ENCODE results near the gene TRABD2B. TPM values are rescaled to one million over a fixed set of nuclear protein-coding genes. Genes with fewer than 3 reads are reported as not detected.

TRABD2B gene
- total RNA-seq, 2 experiments from 2014 or later, result not detected

GRCh38 chr1:47887475-47888293 lies 109.5 kb downstream of the TRABD2B start:
- Mint-ChIP-seq H3K4me1 (no peaks in the 10 kb centered on the region), H3K36me3 (ENCODE audit: low read depth) (no peaks in the 10 kb centered on the region), H3K27ac (no peak overlapping the region), H3K9me3 (no peaks in the 10 kb centered on the region), H3K27me3 (peaks cover 9% of the 10 kb centered on the region), H3K4me3 (no peak overlapping the region)
- ChIA-PET CTCF (no interaction called here), POLR2A (no interaction called here)
- no peak for DNase-seq

GRCh38 chr1:47887060-47887459 lies 110.1 kb downstream of the TRABD2B start:
- H3K9me3 Mint-ChIP-seq, result no peaks in the 10 kb centered on the region
- DNase-seq, result no peak
- H3K36me3 Mint-ChIP-seq (ENCODE audit: low read depth), result no peaks in the 10 kb centered on the region
- H3K27ac Mint-ChIP-seq, result no peak overlapping the region
- ChIA-PET POLR2A (no interaction called here), CTCF (no interaction called here)
- peaks cover 9% of the 10 kb centered on the region for H3K27me3 Mint-ChIP-seq
- H3K4me1 Mint-ChIP-seq, result no peaks in the 10 kb centered on the region
- H3K4me3 Mint-ChIP-seq, result no peak overlapping the region

GRCh38 chr1:47886141-47886540 lies 111.0 kb downstream of the TRABD2B start:
- no peak for DNase-seq
- Mint-ChIP-seq H3K27me3 (peaks cover 9% of the 10 kb centered on the region), H3K4me3 (no peak overlapping the region), H3K4me1 (no peaks in the 10 kb centered on the region), H3K9me3 (no peaks in the 10 kb centered on the region), H3K36me3 (ENCODE audit: low read depth) (no peaks in the 10 kb centered on the region), H3K27ac (no peak overlapping the region)
- POLR2A ChIA-PET, result no interaction called here
- CTCF ChIA-PET, result interaction anchor here (1.1 kb wide), 1 partner anchor 11 kb away, joined by 3 read pairs; no protein-coding TSS in a partner anchor

GRCh38 chr1:47885062-47885830 lies 111.9 kb downstream of the TRABD2B start:
- Mint-ChIP-seq H3K27ac (no peak overlapping the region), H3K9me3 (no peaks in the 10 kb centered on the region), H3K4me3 (no peak overlapping the region), H3K36me3 (ENCODE audit: low read depth) (no peaks in the 10 kb centered on the region), H3K27me3 (peaks cover 9% of the 10 kb centered on the region), H3K4me1 (no peaks in the 10 kb centered on the region)
- no peak for DNase-seq
- POLR2A ChIA-PET, result no interaction called here
- CTCF ChIA-PET, result interaction anchor here (1.1 kb wide), 1 partner anchor 12 kb away, joined by 3 read pairs; no protein-coding TSS in a partner anchor

GRCh38 chr1:47883963-47884362 lies 113.2 kb downstream of the TRABD2B start:
- ChIA-PET POLR2A (no interaction called here), CTCF (no interaction called here)
- Mint-ChIP-seq H3K27ac (no peak overlapping the region), H3K36me3 (ENCODE audit: low read depth) (no peaks in the 10 kb centered on the region), H3K9me3 (no peaks in the 10 kb centered on the region), H3K27me3 (peaks cover 9% of the 10 kb centered on the region), H3K4me1 (no peaks in the 10 kb centered on the region), H3K4me3 (no peak overlapping the region)
- DNase-seq, result no peak

- H3K27me3 Mint-ChIP-seq, result peaks cover 8% of the 10 kb centered on the region
- ChIA-PET POLR2A (no interaction called here), CTCF (no interaction called here)
- no peak overlapping the region for H3K27ac Mint-ChIP-seq
- H3K36me3 Mint-ChIP-seq (ENCODE audit: low read depth), result no peaks in the 10 kb centered on the region
- no peak overlapping the region for H3K4me3 Mint-ChIP-seq
- H3K9me3 Mint-ChIP-seq, result no peaks in the 10 kb centered on the region
- no peak for DNase-seq
- H3K4me1 Mint-ChIP-seq, result no peaks in the 10 kb centered on the region
Measured at GRCh38 chr1:47881505-47882442, 115.4 kb downstream of the TRABD2B start.

GRCh38 chr1:47876587-47876963 lies 120.6 kb downstream of the TRABD2B start:
- no peaks in the 10 kb centered on the region for H3K4me1 Mint-ChIP-seq
- no peaks in the 10 kb centered on the region for H3K9me3 Mint-ChIP-seq
- POLR2A ChIA-PET, result no interaction called here
- no peak overlapping the region for H3K27ac Mint-ChIP-seq
- no peak for DNase-seq
- no peak overlapping the region for H3K4me3 Mint-ChIP-seq
- peaks cover 2% of the 10 kb centered on the region for H3K27me3 Mint-ChIP-seq
- CTCF ChIA-PET, result no interaction called here
- H3K36me3 Mint-ChIP-seq (ENCODE audit: low read depth), result no peaks in the 10 kb centered on the region

- DNase-seq, result no peak
- peaks cover 2% of the 10 kb centered on the region for H3K27me3 Mint-ChIP-seq
- CTCF ChIA-PET, result no interaction called here
- no peaks in the 10 kb centered on the region for H3K9me3 Mint-ChIP-seq
- no peaks in the 10 kb centered on the region for H3K4me1 Mint-ChIP-seq
- POLR2A ChIA-PET, result no interaction called here
- H3K36me3 Mint-ChIP-seq (ENCODE audit: low read depth), result no peaks in the 10 kb centered on the region
- H3K4me3 Mint-ChIP-seq, result no peak overlapping the region
- H3K27ac Mint-ChIP-seq, result no peak overlapping the region
Measured at GRCh38 chr1:47875831-47876586, 121.2 kb downstream of the TRABD2B start.

- H3K27me3 Mint-ChIP-seq, result peaks cover 2% of the 10 kb centered on the region
- no peak overlapping the region for H3K27ac Mint-ChIP-seq
- H3K36me3 Mint-ChIP-seq (ENCODE audit: low read depth), result no peaks in the 10 kb centered on the region
- no peaks in the 10 kb centered on the region for H3K9me3 Mint-ChIP-seq
- no peak for DNase-seq
- CTCF ChIA-PET, result no interaction called here
- POLR2A ChIA-PET, result no interaction called here
- H3K4me3 Mint-ChIP-seq, result no peak overlapping the region
- no peaks in the 10 kb centered on the region for H3K4me1 Mint-ChIP-seq
Measured at GRCh38 chr1:47875036-47875435, 122.1 kb downstream of the TRABD2B start.

GRCh38 chr1:47873337-47873736 lies 123.8 kb downstream of the TRABD2B start:
- Mint-ChIP-seq H3K27me3 (peaks cover 2% of the 10 kb centered on the region), H3K9me3 (no peaks in the 10 kb centered on the region), H3K36me3 (ENCODE audit: low read depth) (no peaks in the 10 kb centered on the region), H3K4me3 (no peak overlapping the region), H3K4me1 (no peaks in the 10 kb centered on the region), H3K27ac (no peak overlapping the region)
- POLR2A ChIA-PET, result no interaction called here
- DNase-seq, result no peak
- CTCF ChIA-PET, result no interaction called here

- ChIA-PET POLR2A (no interaction called here), CTCF (no interaction called here)
- Mint-ChIP-seq H3K9me3 (no peaks in the 10 kb centered on the region), H3K36me3 (ENCODE audit: low read depth) (no peaks in the 10 kb centered on the region), H3K27me3 (no peaks in the 10 kb centered on the region), H3K27ac (no peak overlapping the region), H3K4me3 (no peak overlapping the region), H3K4me1 (no peaks in the 10 kb centered on the region)
- no peak for DNase-seq
Measured at GRCh38 chr1:47872886-47873285, 124.3 kb downstream of the TRABD2B start.

GRCh38 chr1:47871799-47872353 lies 125.3 kb downstream of the TRABD2B start:
- POLR2A ChIA-PET, result no interaction called here
- Mint-ChIP-seq H3K27ac (no peak overlapping the region), H3K36me3 (ENCODE audit: low read depth) (no peaks in the 10 kb centered on the region), H3K4me1 (no peaks in the 10 kb centered on the region), H3K9me3 (no peaks in the 10 kb centered on the region), H3K27me3 (peaks cover 3% of the 10 kb centered on the region), H3K4me3 (no peak overlapping the region)
- no peak for DNase-seq
- CTCF ChIA-PET, result no interaction called here

All from activated CD4-positive, alpha-beta T cell treated with anti-CD3 and anti-CD28 coated beads, Interleukin-2, amount 10 ng/mL, durations not matched to agents 7 days and 5 days (primary cell).